SIG-M5 treated with dmso at 0.1 percent for 504 hours (cell line): ENCODE measurements around the gene DHDDS.
"Not testable (repeated sequence)": the region's sequence is repeated elsewhere in the genome, so short reads cannot be mapped to it uniquely, and the experiment has no call there.

Experiments
- DNase-seq: peaks from one replicate; lab custom pipeline; 2025; ENCODE audit not compliant: unreplicated experiment; lab: John Stamatoyannopoulos, UW

DHDDS gene, protein sequence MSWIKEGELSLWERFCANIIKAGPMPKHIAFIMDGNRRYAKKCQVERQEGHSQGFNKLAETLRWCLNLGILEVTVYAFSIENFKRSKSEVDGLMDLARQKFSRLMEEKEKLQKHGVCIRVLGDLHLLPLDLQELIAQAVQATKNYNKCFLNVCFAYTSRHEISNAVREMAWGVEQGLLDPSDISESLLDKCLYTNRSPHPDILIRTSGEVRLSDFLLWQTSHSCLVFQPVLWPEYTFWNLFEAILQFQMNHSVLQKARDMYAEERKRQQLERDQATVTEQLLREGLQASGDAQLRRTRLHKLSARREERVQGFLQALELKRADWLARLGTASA

GRCh38 chr1:26431979-26432695 is at the start of gene DHDDS:
Gene DHDDS, plus strand, starts transcription at chr1:26432321. Its CDS starts 625 bp downstream, at chr1:26432946.
- peak; percentile 94 for DNase-seq

DNA sequence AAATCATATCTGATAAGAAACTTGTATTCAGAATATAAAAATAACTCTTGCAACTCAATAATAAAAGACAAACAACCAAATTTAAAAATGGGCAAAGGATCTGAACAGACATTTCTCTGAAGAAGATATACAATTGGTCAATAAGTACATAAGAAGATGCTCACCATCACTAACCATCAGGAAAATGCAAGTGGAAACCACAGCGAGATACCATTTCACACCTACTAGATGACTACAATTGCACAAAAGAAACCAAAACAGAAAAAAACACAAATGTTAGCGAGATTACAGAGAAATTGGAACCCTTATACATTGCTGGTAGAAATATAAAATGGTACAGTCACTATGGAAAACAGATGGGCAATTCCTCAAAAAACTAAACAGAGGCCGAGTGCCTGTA is 48.0 kb upstream of the DHDDS start:
- no peak for DNase-seq

DNA sequence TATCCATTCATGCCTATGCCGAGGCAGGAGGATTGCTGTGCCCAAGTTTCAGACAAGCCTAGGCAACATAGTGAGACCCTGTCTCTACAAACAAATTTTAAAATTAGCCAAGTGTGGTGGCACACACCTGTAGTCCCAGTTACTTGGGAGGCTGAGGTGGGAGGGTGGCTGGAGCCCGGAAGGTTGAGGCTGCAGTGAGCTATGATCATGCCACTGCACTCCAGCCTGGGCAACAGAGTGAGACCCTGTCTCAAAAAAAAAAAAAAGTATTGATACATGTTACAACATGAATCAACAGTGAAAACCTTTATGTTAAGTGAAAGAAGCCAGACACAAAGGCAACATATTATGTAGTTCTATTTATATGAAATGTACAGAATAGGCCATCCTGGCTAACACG is 47.1 kb upstream of the DHDDS start:
- DNase-seq = not testable (repeated sequence)

DNA sequence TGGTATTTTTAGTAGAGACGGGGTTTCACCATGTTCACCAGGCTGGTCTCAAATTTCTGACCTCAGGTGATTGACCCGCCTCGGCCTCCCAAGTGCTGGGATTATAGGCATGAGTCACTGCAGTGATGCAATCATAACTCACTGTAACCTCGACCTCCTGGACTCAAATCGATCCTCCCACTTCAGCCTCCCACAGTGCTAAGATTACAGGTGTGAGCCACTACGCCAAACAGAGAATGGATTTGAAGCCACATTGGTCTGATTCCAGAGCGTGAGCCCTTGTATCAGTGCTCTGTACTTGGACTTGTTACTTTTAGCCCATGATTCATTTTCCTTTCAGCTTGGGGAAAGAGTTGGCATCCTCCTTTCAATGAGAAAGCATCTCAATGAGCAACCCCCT is 44.7 kb upstream of the DHDDS start:
- no peak for DNase-seq

DNA sequence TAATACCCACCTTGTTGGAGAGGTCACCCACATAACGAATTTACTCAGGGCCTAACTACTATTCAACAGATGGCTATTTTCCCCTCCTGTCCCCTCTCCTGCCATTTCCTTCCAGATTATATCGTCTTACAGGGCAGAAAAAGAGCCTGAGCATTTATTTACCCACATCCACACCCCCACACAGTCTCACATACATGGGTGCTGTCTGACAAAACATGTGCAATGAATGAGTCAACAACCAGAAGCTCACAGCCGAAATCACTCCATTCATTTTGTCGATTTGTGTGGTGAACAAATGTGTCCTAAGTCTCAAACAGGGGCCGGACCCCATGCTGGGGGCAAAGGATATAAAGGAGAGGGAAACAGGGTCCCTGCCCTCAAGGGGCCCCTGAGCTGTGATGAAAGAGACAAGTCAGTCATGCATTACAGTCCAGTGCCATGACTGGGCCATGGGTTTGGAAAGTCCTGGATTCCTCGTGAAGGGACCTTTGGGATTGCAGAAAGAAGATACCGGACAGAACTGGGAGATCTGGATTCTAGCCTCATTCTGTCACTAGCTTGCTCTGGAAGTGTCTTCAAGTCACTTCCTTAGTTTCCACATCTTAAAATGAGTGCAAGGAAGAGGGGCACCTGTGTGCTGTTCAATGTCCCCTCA is 43.2 kb upstream of the DHDDS start:
- DNase-seq = no peak

DNA sequence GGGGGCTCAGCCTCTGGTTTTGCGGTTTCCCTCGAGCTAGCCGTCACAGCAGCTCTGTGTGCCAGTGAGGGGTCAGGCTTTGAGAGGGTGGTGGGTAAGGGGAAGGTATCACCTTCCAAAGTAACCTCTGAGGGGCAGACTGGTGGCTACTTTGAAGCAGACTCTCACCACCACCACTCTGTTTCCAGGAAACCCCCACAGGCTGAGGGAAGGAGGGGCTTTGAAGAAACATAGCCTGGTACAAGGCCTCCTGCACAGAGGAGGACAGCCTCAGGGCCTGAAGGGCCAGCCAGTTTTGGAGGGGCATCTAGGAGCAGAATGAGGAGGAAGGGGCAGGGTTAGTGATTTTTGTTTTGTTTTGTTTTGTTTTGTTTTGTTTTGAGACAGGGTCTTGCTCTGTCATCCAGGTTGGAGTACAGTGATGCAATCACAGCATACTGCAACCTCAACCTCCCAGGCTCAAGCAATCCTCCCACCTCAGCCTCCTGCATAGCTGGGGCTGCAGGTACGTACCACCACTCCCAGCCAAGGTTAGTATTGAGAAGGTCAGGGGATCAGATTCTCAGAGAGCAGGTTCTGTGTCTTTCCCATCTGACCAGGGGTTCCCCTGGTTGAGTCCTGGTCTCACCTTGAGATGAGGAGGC is 42.4 kb upstream of the DHDDS start:
- no peak for DNase-seq

GRCh38 chr1:26391450-26391849 is 40.7 kb upstream of the DHDDS start:
- DNase-seq = peak; percentile 37

GRCh38 chr1:26395754-26396153 is 36.4 kb upstream of the DHDDS start:
- DNase-seq = no peak

- DNase-seq = no peak
These were observed 33.1 kb upstream of the DHDDS start for GRCh38 chr1:26399034-26399433.

GRCh38 chr1:26401891-26402290 is 30.2 kb upstream of the DHDDS start:
- no peak for DNase-seq

- no peak for DNase-seq
These were observed 28.5 kb upstream of the DHDDS start for GRCh38 chr1:26403656-26404055.

GRCh38 chr1:26404641-26405040 is 27.5 kb upstream of the DHDDS start:
- DNase-seq = peak; percentile 7

DNA sequence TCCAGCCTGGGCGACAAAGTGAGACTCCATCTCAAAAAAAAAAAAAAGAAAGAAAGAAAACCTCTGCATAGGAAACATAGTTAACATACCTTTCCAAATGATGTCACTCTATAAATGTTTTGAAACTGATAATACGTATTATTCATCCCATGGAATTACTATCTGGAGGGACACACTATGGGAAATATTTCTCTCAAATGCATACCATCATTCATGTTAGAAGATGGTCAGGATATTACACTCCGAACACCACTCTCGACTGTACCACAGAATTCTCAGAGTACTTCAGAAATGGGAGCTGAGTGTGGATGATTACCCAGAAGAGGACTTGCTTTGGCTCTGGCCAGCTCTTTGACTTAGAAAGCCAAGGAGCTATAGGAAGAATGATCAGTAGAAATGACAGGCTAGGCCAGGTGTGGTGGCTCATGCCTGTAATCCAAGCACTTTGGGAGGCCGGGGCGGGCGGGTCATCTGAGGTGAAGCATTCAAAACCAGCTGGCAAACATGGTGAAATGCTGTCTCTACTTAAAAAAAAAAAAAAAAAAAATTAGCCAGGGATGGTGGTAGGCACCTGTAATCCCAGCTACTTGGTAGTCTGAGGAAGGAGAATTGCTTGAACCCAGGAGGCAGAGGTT is 26.7 kb upstream of the DHDDS start:
- DNase-seq = no peak

- DNase-seq = peak; percentile 57
These were observed 23.5 kb upstream of the DHDDS start for GRCh38 chr1:26408604-26409003.

- DNase-seq = no peak
These were observed 22.8 kb upstream of the DHDDS start for GRCh38 chr1:26409191-26409807.

DNA sequence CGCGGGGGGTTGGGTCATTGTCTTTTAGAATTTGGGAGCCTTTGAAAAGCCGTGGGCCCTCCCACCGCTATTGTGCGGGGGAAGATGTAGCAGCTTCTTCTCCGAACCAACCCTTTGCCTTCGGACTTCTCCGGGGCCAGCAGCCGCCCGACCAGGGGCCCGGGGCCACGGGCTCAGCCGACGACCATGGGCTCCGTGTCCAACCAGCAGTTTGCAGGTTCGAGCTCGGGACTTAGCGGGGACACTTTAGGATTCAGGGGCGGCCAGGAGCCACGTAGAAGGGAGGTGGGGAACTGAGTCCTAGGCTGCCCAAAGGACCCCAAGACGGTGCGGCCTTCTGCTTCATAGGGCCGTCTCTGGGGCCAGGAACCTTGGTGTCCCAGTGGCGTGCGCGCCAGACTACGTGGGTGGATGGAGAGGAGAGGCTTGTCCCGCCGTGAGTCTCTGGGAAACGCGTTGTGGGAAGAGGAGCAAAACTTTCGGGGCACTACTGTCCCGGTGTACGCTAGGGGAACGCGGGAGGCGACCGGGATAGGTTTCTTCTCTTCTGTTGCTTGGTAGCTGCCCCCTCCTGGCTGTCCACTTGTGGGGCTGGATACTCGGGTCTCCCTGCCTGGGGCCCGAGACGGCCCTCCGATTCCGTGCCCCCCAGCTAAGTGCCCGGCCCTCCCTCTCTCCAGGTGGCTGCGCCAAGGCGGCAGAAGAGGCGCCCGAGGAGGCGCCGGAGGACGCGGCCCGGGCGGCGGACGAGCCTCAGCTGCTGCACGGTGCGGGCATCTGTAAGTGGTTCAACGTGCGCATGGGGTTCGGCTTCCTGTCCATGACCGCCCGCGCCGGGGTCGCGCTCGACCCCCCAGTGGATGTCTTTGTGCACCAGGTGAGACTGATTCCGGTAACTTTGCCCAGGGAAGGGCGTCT is 21.2 kb upstream of the DHDDS start, which contains the start of gene LIN28A:
LIN28A (plus strand) TSS at position 112 of the 918 bp plus-strand sequence; CDS start at position 187, 75 bp downstream.
- DNase-seq = no peak

- no peak for DNase-seq
These were observed 20.5 kb upstream of the DHDDS start for GRCh38 chr1:26411624-26412074.

DNA sequence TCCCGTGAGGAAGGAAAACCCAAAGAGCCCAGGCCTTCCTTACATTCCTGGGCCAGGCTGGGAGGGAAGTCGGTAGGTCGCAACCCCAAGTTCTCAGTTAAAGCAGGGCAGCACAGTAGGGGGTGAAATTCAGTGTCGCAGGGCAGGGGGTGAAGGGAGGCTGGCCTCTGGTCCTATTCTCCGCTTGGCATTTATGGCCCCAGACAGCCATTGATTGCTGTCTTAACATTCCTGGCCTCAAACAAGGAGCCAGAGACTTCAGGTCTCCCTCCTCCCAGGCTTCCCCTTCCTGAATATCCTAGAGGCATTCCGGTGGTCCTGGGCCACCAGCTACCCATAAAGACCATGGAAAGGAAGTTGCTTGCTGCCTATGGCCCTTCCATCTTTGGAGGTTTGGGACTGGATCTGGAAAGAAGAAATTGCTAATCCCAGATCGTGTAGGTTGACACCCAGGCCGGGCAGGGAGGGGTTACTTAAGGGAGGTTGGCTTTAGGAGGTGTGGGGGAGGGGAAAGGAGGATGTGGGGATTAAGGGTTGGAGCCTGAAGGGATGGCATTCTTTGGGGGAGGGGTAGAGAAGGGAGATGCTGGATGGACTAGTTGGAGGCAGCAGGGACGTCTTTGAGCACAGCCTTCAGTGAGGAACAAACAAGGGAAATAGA is 19.8 kb upstream of the DHDDS start:
- no peak for DNase-seq

GRCh38 chr1:26413031-26413430 is 19.1 kb upstream of the DHDDS start:
- no peak for DNase-seq
